NOMO-1 (cell line): ENCODE measurements around the gene SCARB1.
A peak's percentile ranks its signal among the peaks of the same experiment; 100 is the strongest.

Source experiments
- DNase-seq, 2 experiments: peaks; one replicate each; lab custom pipeline; 2025; ENCODE audit not compliant: unreplicated experiment in 2 of 2; lab: John Stamatoyannopoulos, UW

SCARB1 gene

GRCh38 chr12:124865728-124866127, 2.1 kb upstream of the SCARB1 start:
- DNase-seq = no peak

- no peak for DNase-seq
These were observed 675 bp upstream of the SCARB1 start for GRCh38 chr12:124864326-124864752.

- DNase-seq = no peak
These were observed 772 bp downstream of the SCARB1 start for GRCh38 chr12:124862768-124863415.

GRCh38 chr12:124861898-124862676, 1.6 kb downstream of the SCARB1 start:
- DNase-seq = no peak

- no peak for DNase-seq
These were observed 2.2 kb downstream of the SCARB1 start for GRCh38 chr12:124861492-124861891.

GRCh38 chr12:124857921-124858461, 5.7 kb downstream of the SCARB1 start:
- DNase-seq = no peak

- DNase-seq = no peak
These were observed 6.9 kb downstream of the SCARB1 start for GRCh38 chr12:124856842-124857178.

GRCh38 chr12:124856132-124856841, 7.4 kb downstream of the SCARB1 start:
- peak; percentile 15 to 23 for DNase-seq

GRCh38 chr12:124855275-124855957, 8.2 kb downstream of the SCARB1 start:
- no peak for DNase-seq

- no peak for DNase-seq
These were observed 9.0 kb downstream of the SCARB1 start for GRCh38 chr12:124854637-124855184.

- DNase-seq = no peak
These were observed 9.7 kb downstream of the SCARB1 start for GRCh38 chr12:124853781-124854636.

- DNase-seq = peak; percentile 12 to 42
These were observed 10.7 kb downstream of the SCARB1 start for GRCh38 chr12:124852911-124853427.

GRCh38 chr12:124852329-124852831, 11.3 kb downstream of the SCARB1 start:
- DNase-seq = peak; percentile 89 to 91

GRCh38 chr12:124851342-124851741, 12.3 kb downstream of the SCARB1 start:
- DNase-seq = no peak

GRCh38 chr12:124849382-124849781, 14.3 kb downstream of the SCARB1 start:
- no peak for DNase-seq

GRCh38 chr12:124848621-124849380, 14.9 kb downstream of the SCARB1 start:
- no peak for DNase-seq

GRCh38 chr12:124847113-124848074, 16.3 kb downstream of the SCARB1 start:
- no peak for DNase-seq
